Transverse colon (tissue), 4 donors: Measurements from ENCODE around the gene TEX10.

Experiments used
- POLR2A ChIP-seq: fragments of 450-650 bp; IDR thresholded peaks from one replicate; pipeline ENCODE4 v1.6.1; 2016; ENCODE audit warnings: antibody characterized with exemption, mild to moderate bottlenecking, moderate library complexity
- POLR2AphosphoS5 ChIP-seq, 3 donors: sonication (generic); formaldehyde crosslinking; IDR thresholded peaks; one replicate each; pipeline ENCODE4 v1.6.1; 2016; ENCODE audit warnings: antibody characterized with exemption in 3 of 3
- TF ChIP-seq, protein P1 (sequence below), 5 experiments: fragments of 200-600 bp in 3 of 5; fragments of 450-650 bp in 2 of 5; sonication (generic) in 3 of 5; IDR thresholded peaks; 1 replicate in 2 of 5; 2 replicates in 3 of 5; pipeline ENCODE4 v1.5.1; 2016 to 2017; ENCODE audit warnings: antibody characterized with exemption in 5 of 5, inconsistent platforms in 3 of 5, mild to moderate bottlenecking in 2 of 5, moderate library complexity in 1 of 5

DNA sequence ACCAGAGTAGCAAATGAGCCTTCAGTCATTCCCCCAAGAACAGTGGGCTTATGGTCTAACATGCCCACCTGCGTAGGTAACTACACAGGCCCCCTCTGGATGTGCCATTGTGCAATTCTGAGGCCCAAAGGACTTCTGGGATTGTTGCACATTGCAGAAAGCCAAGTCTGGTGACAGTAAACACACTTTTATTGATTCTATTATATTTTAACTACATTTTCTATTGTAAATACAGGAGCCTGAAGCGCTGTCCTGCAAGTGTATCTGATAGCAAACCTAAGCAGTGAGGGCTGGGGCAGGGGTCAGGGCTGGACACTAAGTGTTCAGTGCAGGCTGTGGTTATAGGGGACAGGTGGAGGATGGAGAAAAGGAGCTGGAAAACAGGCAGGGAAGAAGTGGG is 57.5 kb downstream of the TEX10 start:
- TF ChIP-seq, protein P1, sequence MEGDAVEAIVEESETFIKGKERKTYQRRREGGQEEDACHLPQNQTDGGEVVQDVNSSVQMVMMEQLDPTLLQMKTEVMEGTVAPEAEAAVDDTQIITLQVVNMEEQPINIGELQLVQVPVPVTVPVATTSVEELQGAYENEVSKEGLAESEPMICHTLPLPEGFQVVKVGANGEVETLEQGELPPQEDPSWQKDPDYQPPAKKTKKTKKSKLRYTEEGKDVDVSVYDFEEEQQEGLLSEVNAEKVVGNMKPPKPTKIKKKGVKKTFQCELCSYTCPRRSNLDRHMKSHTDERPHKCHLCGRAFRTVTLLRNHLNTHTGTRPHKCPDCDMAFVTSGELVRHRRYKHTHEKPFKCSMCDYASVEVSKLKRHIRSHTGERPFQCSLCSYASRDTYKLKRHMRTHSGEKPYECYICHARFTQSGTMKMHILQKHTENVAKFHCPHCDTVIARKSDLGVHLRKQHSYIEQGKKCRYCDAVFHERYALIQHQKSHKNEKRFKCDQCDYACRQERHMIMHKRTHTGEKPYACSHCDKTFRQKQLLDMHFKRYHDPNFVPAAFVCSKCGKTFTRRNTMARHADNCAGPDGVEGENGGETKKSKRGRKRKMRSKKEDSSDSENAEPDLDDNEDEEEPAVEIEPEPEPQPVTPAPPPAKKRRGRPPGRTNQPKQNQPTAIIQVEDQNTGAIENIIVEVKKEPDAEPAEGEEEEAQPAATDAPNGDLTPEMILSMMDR (IDR thresholded peaks at IDR 0.05): no peak
- TF ChIP-seq POLR2A (no peak), POLR2AphosphoS5 (IDR thresholded peaks at IDR 0.05) (no peak)
